ENCODE data around the gene EPHA7.

The EPHA7 gene

GRCh38 chr6:93419304-93420162, at the start of gene EPHA7:
Gene EPHA7 (minus strand): TSS chr6:93419559. CDS start chr6:93419341, 218 bp downstream.
- DNase-seq = peak; percentile 98

GRCh38 chr6:93468291-93468690, 48.9 kb upstream of the EPHA7 start:
- DNase-seq = peak; percentile 11

- no peak for DNase-seq
Measured at GRCh38 chr6:93454533-93454932, 35.2 kb upstream of the EPHA7 start.

- DNase-seq = no peak
Measured at GRCh38 chr6:93453956-93454355, 34.6 kb upstream of the EPHA7 start.

- no peak for DNase-seq
Measured at GRCh38 chr6:93447874-93448273, 28.5 kb upstream of the EPHA7 start.

GRCh38 chr6:93437491-93437890, 18.1 kb upstream of the EPHA7 start:
- DNase-seq = no peak

GRCh38 chr6:93433592-93433991, 14.2 kb upstream of the EPHA7 start:
- no peak for DNase-seq

GRCh38 chr6:93424303-93425064, 5.1 kb upstream of the EPHA7 start:
- no peak for DNase-seq

- peak; percentile 44 for DNase-seq
Measured at GRCh38 chr6:93423542-93423941, 4.2 kb upstream of the EPHA7 start.

- DNase-seq = no peak
Measured at GRCh38 chr6:93420163-93420795, 920 bp upstream of the EPHA7 start.

GRCh38 chr6:93418408-93419303, 703 bp downstream of the EPHA7 start:
- DNase-seq = peak; percentile 70

- no peak for DNase-seq
Measured at GRCh38 chr6:93418033-93418407, 1.3 kb downstream of the EPHA7 start.

GRCh38 chr6:93417421-93418013, 1.8 kb downstream of the EPHA7 start:
- peak; percentile 37 for DNase-seq

GRCh38 chr6:93416571-93417420, 2.6 kb downstream of the EPHA7 start:
- peak; percentile 76 for DNase-seq

- no peak for DNase-seq
Measured at GRCh38 chr6:93413190-93413589, 6.2 kb downstream of the EPHA7 start.

GRCh38 chr6:93412452-93412851, 6.9 kb downstream of the EPHA7 start:
- no peak for DNase-seq

GRCh38 chr6:93407186-93407585, 12.2 kb downstream of the EPHA7 start:
- DNase-seq = peak; percentile 42

GRCh38 chr6:93403390-93403789, 16.0 kb downstream of the EPHA7 start:
- no peak for DNase-seq

GRCh38 chr6:93398723-93399122, 20.6 kb downstream of the EPHA7 start:
- no peak for DNase-seq

GRCh38 chr6:93394471-93394870, 24.9 kb downstream of the EPHA7 start:
- DNase-seq = no peak

GRCh38 chr6:93393554-93394074, 25.7 kb downstream of the EPHA7 start:
- no peak for DNase-seq

Measured in DMS153 (cell line).